GM13976 (cell line): ENCODE data around the gene CADM4.
"Not testable (repeated sequence)": the region's sequence is repeated elsewhere in the genome, so short reads cannot be mapped to it uniquely, and the experiment has no call there.

ENCODE experiments used
- DNase-seq: peaks from one replicate; pipeline ENCODE4 v3.0.0; 2012; ENCODE audit warnings: low spot score
- in situ Hi-C: fragments of 300-500 bp; cut with MboI; formaldehyde crosslinking; loops from one replicate; pipeline ENCODE4 v1.12.0; 2022; ENCODE audit warnings: low sequenced_read_pairs, mixed read lengths, inconsistent platforms; ENCODE audit not compliant: unreplicated experiment
- TF ChIP-seq, protein P1 (sequence below): IDR thresholded peaks from 2 replicates; pipeline ENCODE4 v1.5.1; 2012; ENCODE audit warnings: borderline replicate concordance, mild to moderate bottlenecking; ENCODE audit not compliant: insufficient read depth; ENCODE audit errors: extremely low read depth, missing control alignments, control extremely low read depth

CADM4 gene

DNA sequence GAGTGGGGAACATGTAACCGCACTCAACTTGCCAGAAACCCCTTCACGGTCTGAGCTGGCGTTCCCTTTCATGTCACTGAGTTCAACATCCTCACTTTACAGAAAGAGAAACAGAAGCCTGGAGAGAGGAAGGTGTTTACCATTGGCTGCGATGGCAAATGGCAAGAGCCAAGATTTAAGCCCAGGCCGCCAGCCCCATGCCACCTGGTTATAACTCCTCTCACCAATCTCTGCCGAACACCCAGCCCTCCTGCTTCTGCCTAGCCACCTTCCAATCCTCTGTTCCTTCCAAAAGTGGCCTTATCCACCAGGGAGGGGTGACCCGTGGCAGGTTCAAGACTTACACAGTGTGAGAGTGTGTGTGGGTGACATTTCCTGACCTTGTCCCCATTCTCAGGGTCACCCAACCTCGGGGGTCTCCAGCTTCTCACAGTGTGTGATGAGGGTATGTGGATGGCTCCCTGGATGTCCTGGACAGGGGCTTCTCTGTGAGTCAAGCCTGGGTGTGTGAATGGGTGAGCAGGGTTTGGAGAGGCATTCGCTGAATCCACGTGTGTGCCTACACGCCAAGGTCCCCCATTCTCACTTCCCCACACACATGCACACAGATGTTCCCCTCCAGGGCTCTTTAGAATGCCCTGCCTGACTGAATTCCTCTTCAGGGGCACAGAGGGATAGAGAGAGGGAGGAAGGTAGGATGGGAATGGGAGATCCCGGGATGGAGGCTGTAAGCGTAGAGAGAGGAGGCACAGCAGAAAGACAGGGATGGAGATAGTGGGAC, 1.2 kb downstream of the CADM4 start:
- in situ Hi-C loops = no loop called here
- TF ChIP-seq, protein P1, sequence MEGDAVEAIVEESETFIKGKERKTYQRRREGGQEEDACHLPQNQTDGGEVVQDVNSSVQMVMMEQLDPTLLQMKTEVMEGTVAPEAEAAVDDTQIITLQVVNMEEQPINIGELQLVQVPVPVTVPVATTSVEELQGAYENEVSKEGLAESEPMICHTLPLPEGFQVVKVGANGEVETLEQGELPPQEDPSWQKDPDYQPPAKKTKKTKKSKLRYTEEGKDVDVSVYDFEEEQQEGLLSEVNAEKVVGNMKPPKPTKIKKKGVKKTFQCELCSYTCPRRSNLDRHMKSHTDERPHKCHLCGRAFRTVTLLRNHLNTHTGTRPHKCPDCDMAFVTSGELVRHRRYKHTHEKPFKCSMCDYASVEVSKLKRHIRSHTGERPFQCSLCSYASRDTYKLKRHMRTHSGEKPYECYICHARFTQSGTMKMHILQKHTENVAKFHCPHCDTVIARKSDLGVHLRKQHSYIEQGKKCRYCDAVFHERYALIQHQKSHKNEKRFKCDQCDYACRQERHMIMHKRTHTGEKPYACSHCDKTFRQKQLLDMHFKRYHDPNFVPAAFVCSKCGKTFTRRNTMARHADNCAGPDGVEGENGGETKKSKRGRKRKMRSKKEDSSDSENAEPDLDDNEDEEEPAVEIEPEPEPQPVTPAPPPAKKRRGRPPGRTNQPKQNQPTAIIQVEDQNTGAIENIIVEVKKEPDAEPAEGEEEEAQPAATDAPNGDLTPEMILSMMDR = no peak
- DNase-seq = no peak

DNA sequence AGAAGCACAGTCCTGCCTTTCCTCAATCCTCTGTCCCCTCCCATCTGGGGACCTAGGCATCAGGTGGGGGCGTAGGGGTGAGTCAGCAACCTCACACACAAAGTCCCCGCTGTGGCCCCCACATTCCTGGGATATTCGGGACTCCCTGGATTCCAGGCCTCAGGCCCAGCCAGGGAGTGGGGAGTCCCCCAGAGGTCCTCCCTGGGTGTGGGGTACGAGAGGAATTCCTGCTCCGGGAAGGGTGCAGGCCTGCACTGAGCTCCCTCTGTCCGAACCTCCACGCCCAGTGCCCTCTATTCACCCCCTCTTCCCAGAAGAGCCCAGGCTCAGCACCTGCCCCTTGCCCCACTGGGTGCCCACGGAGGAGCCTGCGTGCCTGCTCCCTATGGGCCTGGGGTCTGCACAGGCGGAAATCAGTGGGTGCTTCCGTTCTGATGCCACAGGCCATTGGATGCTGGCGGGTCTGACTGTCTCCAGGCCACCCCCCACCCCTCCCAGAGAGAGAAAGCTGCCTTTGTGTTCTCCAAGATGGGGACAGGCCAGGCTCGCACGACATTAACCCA, 3.4 kb downstream of the CADM4 start:
- in situ Hi-C loops = no loop called here
- TF ChIP-seq, protein P1 = no peak
- DNase-seq = no peak

DNA sequence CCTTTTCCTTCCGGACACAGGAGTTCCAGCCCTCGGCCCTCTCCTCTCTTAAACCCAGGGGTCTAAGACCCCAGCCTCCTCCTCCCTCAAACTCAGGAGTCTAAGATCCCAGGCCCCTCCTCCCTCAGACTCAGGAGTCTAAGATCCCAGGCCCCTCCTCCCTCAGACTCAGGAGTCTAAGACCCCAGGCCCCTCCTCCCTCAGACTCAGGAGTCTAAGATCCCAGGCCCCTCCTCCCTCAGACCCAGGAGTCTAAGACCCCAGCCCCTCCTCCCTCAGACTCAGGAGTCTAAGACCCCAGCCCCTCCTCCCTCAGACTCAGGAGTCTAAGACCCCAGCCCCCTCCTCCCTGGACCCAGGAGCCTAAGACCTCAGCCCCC, 4.1 kb downstream of the CADM4 start:
- DNase-seq, in situ Hi-C loops: not testable (repeated sequence)

DNA sequence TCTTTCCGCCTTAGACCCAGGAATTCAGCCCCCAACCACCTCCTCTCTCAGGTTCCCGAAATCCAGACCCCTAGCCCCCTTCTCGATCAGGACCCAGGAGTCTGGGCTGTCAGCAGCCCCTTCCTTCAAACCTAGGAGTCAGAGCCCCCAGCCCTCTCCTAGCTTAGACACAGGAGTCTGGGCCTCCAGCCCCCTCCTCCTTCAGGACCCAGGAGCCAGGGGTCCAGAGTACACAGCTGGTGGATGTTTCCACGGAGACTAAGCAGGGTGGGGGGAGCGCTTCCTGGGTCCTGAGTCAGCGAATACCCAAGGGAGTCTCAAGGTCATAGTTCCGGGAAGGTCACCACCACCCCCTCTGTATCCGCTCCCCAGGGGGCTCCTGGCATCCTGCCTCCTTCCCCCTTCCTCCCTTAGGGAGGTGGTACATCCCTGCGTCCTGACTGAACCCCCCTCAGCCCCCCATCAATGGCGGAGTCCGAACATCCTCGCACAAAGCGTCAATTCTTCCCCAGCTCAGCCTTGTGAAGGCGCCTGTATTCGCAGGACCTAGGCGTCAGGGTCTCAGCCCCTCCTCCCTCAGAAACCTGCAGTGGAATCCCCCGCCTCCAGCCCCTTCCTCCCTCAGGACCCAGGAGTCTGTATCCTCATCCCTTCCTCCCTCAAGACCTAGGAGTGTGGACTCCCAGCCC, 4.6 kb downstream of the CADM4 start:
- in situ Hi-C loops = no loop called here

DNA sequence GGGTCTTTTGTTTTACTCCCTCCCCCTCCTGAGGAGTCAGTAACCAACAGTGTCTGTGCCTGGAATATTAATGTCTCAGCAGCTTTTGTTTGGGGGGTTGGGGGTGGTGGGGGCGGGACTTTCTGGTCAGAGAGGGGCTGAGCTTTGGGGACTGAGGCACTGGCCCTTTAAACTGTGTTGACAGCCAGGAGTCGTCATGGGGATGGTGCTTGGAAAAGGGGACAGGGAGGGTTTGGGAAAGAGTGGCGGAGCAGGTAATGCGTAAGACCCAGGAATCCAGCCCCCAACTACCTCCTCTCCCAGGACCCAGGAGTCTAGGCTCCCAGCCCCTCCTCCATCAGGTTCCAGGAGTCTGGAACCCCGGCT, 5.2 kb downstream of the CADM4 start:
- no peak for DNase-seq
- in situ Hi-C loops = no loop called here
- TF ChIP-seq, protein P1 = no peak

More for the DNA sequence above, 4.6 kb downstream of the CADM4 start:
- TF ChIP-seq, protein P1 = no peak
- DNase-seq = no peak

DNA sequence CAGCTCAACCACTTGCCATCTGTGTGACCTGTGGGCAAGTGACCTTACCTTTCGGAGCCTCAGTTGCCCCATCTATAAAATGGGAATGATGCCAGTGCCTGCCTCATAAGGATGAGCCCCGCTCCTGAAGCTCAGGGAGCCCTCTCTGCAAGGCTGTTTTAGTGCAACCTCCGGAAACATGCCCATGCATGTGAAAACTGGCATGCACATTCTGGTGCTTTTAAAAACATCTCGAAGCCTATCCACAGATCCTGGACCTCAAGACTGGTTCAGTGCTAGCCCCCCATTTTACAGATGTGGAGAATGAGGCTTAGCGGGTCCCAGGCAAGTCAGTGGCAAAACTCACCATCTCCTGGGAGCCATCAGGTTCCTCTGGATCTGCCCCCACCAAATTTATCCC, 5.6 kb downstream of the CADM4 start:
- in situ Hi-C loops = no loop called here
- no peak for DNase-seq
- TF ChIP-seq, protein P1 = no peak

DNA sequence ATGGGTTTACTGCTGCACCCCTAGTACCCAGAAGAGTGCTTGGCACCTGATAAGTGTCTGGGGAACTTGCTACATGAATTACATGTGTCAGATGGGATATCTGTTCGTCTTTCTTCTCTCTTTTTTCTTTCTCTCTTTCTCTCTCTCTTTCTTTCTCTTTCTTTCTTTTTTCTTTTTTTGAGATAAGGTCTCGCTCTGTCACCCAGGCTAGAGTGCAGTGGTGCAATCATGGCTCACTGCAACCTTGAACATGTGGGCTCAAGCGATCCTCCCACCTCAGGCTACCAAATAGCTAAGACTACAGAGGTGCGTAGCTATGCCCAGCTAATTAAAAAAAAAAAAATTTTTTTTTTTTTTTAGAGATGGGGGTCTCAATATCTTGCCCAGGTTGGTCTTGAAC, 6.1 kb downstream of the CADM4 start:
- TF ChIP-seq, protein P1 = no peak
- in situ Hi-C loops = no loop called here

More for the DNA sequence above, 6.1 kb downstream of the CADM4 start:
- DNase-seq = no peak
